HG02852 (cell line): ENCODE results near the gene MT1B.

Experiments used
- ATAC-seq: cut with Tn5 transposase; IDR thresholded peaks from one replicate; pipeline ENCODE4 v1.9.1; 2021; ENCODE audit warnings: mild to moderate bottlenecking, moderate library complexity; ENCODE audit not compliant: unreplicated experiment

The MT1B gene

GRCh38 chr16:56636616-56637413, 14.9 kb upstream of the MT1B start:
- ATAC-seq, result no peak

GRCh38 chr16:56637814-56638750, 13.6 kb upstream of the MT1B start, which contains the start of gene MT1A:
MT1A (plus strand) TSS chr16:56638666; CDS start chr16:56638739, 73 bp downstream.
- no peak for ATAC-seq

GRCh38 chr16:56639045-56639444, 12.6 kb upstream of the MT1B start:
- no peak for ATAC-seq

GRCh38 chr16:56640076-56640475, 11.6 kb upstream of the MT1B start:
- ATAC-seq, result no peak

- no peak for ATAC-seq
Observed at GRCh38 chr16:56641166-56641565, 10.5 kb upstream of the MT1B start.

GRCh38 chr16:56643080-56643778, 8.5 kb upstream of the MT1B start:
- no peak for ATAC-seq

- no peak for ATAC-seq
Observed at GRCh38 chr16:56643833-56644232, 7.9 kb upstream of the MT1B start.

GRCh38 chr16:56645311-56645710, 6.4 kb upstream of the MT1B start:
- no peak for ATAC-seq

GRCh38 chr16:56645838-56646237, 5.8 kb upstream of the MT1B start:
- no peak for ATAC-seq

- no peak for ATAC-seq
Observed at GRCh38 chr16:56647641-56648431, 3.9 kb upstream of the MT1B start.

GRCh38 chr16:56649271-56649670, 2.4 kb upstream of the MT1B start:
- ATAC-seq, result no peak

GRCh38 chr16:56649820-56650219, 1.9 kb upstream of the MT1B start:
- ATAC-seq, result no peak

GRCh38 chr16:56652600-56652999, 914 bp downstream of the MT1B start:
- ATAC-seq, result no peak

GRCh38 chr16:56653218-56653617, 1.5 kb downstream of the MT1B start:
- no peak for ATAC-seq

GRCh38 chr16:56657555-56658326, 6.1 kb downstream of the MT1B start, which contains the start of gene MT1F:
MT1F (plus strand) TSS chr16:56657959; CDS start chr16:56658059, 100 bp downstream.
- no peak for ATAC-seq

- no peak for ATAC-seq
Observed at GRCh38 chr16:56658327-56658875, 6.7 kb downstream of the MT1B start.

GRCh38 chr16:56662357-56663354, 11.0 kb downstream of the MT1B start:
- ATAC-seq, result no peak

GRCh38 chr16:56664506-56664905, 12.8 kb downstream of the MT1B start:
- no peak for ATAC-seq
